Coronary artery (tissue), 2 donors: ENCODE measurements around the gene KCNQ1.

Source experiments
- DNase-seq: peaks from one replicate; pipeline ENCODE4 v3.0.0-alpha.2; 2017; ENCODE audit warnings: low spot score
- H3K27ac ChIP-seq, 2 donors: fragments of 200-600 bp; sonication (generic); one replicate each; pipeline ENCODE4 v1.5.1; 2016 to 2019
- H3K4me3 ChIP-seq: fragments of 200-600 bp; sonication (generic); 2 replicates; pipeline ENCODE4 v1.5.1; 2016; ENCODE audit warnings: mild to moderate bottlenecking, moderate library complexity
- TF ChIP-seq, protein P1 (sequence below): fragments of 200-600 bp; sonication (generic); IDR thresholded peaks from one replicate; pipeline ENCODE4 v1.5.1; 2019; ENCODE audit warnings: antibody characterized with exemption

Gene KCNQ1

GRCh38 chr11:2670541-2671100 is 225.8 kb downstream of the KCNQ1 start:
- TF ChIP-seq, protein P1, sequence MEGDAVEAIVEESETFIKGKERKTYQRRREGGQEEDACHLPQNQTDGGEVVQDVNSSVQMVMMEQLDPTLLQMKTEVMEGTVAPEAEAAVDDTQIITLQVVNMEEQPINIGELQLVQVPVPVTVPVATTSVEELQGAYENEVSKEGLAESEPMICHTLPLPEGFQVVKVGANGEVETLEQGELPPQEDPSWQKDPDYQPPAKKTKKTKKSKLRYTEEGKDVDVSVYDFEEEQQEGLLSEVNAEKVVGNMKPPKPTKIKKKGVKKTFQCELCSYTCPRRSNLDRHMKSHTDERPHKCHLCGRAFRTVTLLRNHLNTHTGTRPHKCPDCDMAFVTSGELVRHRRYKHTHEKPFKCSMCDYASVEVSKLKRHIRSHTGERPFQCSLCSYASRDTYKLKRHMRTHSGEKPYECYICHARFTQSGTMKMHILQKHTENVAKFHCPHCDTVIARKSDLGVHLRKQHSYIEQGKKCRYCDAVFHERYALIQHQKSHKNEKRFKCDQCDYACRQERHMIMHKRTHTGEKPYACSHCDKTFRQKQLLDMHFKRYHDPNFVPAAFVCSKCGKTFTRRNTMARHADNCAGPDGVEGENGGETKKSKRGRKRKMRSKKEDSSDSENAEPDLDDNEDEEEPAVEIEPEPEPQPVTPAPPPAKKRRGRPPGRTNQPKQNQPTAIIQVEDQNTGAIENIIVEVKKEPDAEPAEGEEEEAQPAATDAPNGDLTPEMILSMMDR = no peak
- DNase-seq = peak; percentile 41
- H3K4me3 ChIP-seq = no peak overlapping the region
- no peak overlapping the region for H3K27ac ChIP-seq

- Histone ChIP-seq H3K4me3 (no peak overlapping the region), H3K27ac (no peak overlapping the region)
- no peak for DNase-seq
- TF ChIP-seq, protein P1 = no peak
Measured at GRCh38 chr11:2671748-2672147, 226.9 kb downstream of the KCNQ1 start.

DNA sequence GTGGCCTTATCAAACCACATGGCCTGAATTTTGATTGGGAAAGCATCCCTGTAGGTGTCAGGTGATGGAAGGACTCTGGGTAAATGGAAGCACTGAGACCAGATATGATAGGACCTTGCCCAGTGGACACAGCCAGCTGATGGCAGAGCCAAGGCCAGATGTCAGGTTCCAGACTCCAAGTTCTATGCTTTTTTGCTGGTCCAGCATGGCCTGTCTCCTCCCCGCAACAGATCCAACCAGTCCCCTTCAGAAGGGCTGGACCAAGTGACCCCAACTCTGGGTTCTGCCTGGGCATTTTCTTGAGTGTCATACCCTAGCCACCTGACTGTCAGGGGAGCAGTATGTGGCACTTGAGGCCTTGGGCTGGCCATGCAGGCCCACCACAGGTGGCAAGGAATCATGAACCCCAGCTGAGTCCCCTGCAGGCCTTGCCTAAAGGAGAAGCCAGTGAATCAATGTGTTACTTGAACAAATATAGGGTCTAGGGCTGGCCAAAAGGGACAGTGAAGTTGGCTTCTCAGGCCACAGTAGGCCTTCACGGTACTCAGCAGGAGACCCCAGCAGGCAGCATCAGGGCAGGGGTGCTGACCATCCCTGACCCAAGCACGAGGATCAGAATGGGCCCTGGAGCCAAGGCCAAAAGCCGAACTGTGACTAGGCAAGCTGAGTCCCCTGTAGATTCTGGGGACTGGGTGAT is 227.9 kb downstream of the KCNQ1 start:
- no peak overlapping the region for H3K27ac ChIP-seq
- peak; percentile 53 for DNase-seq
- TF ChIP-seq, protein P1 = no peak
- H3K4me3 ChIP-seq = no peak overlapping the region

DNA sequence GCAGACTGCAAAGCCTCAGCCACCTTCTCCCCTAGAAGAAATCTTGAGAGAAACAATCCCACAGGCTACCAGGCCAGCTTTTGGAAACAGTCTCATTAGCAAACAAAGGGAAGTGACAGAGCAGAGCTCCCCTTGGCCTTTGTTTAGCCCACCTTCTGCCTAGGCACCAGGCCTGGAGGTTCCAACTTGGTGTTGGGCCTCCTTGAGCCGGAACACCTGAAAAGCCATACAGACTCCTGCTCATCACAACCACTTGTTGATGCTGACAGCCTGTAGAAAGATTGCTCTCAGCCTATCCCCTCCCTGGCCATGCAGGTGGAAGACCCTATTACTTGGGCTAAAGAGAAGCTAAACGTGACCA is 228.4 kb downstream of the KCNQ1 start:
- no peak overlapping the region for H3K27ac ChIP-seq

GRCh38 chr11:2673871-2674471 is 229.2 kb downstream of the KCNQ1 start:
- H3K27ac ChIP-seq = no peak overlapping the region
- TF ChIP-seq, protein P1 = no peak
- no peak overlapping the region for H3K4me3 ChIP-seq
- peak; percentile 38 for DNase-seq

More for the DNA sequence above, 228.4 kb downstream of the KCNQ1 start:
- H3K4me3 ChIP-seq = no peak overlapping the region
- TF ChIP-seq, protein P1 = no peak
- no peak for DNase-seq

- peak; percentile 72 for DNase-seq
- Histone ChIP-seq H3K4me3 (no peak overlapping the region), H3K27ac (no peak overlapping the region)
- TF ChIP-seq, protein P1 = no peak
Measured at GRCh38 chr11:2674658-2675131, 229.9 kb downstream of the KCNQ1 start.
